HG03095 (cell line): ENCODE measurements around the gene RLIM.
"Not testable (repeated sequence)": the region's sequence is repeated elsewhere in the genome, so short reads cannot be mapped to it uniquely, and the experiment has no call there.

Source experiments
- ATAC-seq: cut with Tn5 transposase; IDR thresholded peaks from one replicate; pipeline ENCODE4 v1.9.1; 2021; ENCODE audit warnings: moderate library complexity; ENCODE audit not compliant: unreplicated experiment

The RLIM gene, protein sequence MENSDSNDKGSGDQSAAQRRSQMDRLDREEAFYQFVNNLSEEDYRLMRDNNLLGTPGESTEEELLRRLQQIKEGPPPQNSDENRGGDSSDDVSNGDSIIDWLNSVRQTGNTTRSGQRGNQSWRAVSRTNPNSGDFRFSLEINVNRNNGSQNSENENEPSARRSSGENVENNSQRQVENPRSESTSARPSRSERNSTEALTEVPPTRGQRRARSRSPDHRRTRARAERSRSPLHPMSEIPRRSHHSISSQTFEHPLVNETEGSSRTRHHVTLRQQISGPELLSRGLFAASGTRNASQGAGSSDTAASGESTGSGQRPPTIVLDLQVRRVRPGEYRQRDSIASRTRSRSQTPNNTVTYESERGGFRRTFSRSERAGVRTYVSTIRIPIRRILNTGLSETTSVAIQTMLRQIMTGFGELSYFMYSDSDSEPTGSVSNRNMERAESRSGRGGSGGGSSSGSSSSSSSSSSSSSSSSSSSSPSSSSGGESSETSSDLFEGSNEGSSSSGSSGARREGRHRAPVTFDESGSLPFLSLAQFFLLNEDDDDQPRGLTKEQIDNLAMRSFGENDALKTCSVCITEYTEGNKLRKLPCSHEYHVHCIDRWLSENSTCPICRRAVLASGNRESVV

GRCh38 chrX:74614093-74614909 lies at the start of gene RLIM:
Gene RLIM, minus strand, starts transcription at chrX:74614624. Its CDS starts 18,647 bp downstream, at chrX:74595977.
- ATAC-seq = peak; percentile 95

DNA sequence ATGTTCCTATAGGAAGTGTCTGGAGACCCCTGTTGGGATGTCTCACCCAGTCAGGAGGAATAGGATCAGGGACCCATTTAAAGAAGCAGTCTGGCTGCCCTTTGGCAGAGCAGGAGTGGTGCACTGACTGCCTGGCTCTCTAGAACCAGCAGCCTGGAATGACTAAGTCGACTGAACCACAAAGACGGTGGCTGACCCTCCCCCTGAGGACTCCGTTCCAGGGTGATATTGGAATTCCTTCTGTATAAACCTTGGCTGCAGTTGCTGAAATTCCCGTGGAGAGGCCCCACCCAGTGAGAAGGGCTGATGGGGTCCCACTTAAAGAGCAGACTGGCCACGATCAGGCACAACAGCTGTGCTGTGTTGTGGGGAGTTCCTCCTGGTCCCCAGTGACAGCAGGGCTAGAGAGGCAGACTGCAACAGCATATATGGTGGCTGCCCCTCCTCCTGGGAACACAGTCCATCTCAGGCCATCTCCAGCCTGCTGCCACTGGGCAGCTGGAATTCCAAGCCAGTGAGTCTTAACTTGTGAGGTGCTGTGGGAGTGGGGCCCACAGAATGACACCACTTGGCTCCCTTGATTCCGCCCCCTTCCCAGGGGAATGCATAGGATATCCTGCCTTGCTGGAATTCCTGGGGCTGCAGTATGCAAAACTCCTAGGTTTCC lies 41.8 kb upstream of the RLIM start:
- ATAC-seq = no peak

GRCh38 chrX:74654953-74655352 lies 40.5 kb upstream of the RLIM start:
- not testable (repeated sequence) for ATAC-seq

GRCh38 chrX:74636749-74637314 lies 22.4 kb upstream of the RLIM start:
- no peak for ATAC-seq

DNA sequence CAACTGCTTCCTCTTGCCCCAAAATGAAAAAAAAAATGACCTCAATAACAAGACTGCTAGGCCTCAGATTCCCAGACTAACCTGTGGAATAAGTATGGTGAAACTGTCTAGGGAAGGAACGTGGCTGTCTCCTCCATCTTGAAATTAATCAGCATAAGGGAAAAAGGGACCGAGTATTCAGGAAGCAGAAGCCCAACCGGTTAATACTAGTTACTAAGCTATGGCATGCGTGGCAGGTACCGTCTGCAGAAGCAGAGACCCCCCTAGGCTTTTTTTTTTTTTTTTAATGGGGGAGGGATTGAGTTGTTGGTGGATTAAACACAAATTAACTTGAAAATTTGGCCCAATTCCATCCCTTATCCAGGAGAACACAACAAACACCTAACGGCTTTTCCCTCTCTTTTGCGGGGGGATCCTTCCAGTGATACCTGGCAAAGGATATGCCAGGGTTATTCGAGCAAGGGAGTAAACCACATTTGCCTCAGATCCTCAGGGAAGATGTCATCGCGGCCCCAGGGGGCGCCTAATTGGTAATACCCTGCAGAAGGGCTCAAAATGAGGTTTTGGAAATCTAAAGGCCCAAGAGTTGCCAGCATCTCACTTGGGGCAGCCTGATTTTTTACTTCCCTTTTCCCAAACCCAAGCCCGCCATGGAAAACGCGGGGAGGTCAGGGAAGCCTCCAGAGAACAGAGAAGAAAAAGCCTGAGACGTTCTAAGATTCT lies 893 bp downstream of the RLIM start:
- no peak for ATAC-seq

GRCh38 chrX:74606799-74607198 lies 7.6 kb downstream of the RLIM start:
- ATAC-seq = no peak

DNA sequence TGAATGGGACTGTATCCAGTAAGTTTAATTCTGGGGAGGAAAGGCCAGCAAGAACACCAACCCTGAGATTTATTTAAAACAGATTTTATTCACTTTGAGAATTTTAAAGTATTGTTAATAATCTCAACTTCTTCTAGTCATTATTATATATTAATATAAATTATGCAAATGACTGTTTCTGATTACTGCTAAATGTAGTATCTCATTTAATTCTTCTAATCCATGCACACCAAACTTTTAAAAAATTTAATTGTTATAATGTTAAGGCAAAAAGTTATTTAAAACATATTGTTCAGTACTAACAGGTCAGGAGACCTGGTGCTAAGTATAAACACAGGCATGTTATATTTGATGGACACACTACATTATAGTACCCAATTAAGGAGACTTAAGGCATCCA lies 8.1 kb downstream of the RLIM start:
- no peak for ATAC-seq

DNA sequence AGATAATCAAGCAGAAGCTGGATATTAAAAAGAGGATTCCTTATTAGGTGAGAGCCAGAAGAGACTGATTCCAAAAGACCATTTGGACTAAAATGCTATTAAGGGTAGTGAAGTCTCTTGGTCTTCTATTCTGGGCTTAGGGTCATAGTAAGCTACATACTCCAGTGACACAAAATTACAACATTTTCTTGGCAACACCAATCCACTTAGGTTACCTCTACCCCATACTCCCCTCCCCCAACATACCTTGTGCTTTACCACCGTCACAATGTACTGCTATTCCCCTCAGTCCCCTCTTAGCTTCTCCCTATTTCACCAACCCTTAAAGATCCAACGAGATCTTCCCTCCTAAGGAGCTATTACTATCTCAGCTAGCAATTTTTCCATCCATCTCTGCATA lies 11.4 kb downstream of the RLIM start:
- ATAC-seq = no peak

GRCh38 chrX:74602142-74602541 lies 12.3 kb downstream of the RLIM start:
- no peak for ATAC-seq

DNA sequence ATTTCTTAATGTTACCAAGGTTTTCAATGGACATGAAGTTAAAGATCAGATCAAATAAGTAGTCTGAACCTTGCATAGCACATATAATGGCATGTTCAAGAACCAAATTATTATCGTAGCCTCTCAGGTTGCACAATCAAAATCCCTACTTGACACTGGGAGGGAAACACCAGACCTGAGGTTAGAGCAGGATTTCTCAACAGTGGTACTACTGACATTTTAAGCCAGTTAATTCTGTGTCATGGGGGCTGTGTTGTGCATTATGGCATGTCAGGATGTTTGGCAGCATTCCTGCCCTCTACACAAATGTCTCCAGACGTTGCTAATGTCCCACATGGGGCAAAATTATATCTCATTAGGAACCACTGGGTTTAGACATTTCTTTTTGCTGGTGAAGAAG lies 20.8 kb downstream of the RLIM start:
- no peak for ATAC-seq

- ATAC-seq = no peak
Measured at GRCh38 chrX:74585766-74586165, 28.7 kb downstream of the RLIM start.

- no peak for ATAC-seq
Measured at GRCh38 chrX:74579597-74580198, 34.7 kb downstream of the RLIM start.

GRCh38 chrX:74578137-74578536 lies 36.3 kb downstream of the RLIM start:
- ATAC-seq = no peak

GRCh38 chrX:74557378-74557777 lies 57.0 kb downstream of the RLIM start:
- no peak for ATAC-seq

- ATAC-seq = no peak
Measured at GRCh38 chrX:74551934-74552333, 62.5 kb downstream of the RLIM start.

- ATAC-seq = peak; percentile 91
Measured at GRCh38 chrX:74550295-74550802, 64.1 kb downstream of the RLIM start.

DNA sequence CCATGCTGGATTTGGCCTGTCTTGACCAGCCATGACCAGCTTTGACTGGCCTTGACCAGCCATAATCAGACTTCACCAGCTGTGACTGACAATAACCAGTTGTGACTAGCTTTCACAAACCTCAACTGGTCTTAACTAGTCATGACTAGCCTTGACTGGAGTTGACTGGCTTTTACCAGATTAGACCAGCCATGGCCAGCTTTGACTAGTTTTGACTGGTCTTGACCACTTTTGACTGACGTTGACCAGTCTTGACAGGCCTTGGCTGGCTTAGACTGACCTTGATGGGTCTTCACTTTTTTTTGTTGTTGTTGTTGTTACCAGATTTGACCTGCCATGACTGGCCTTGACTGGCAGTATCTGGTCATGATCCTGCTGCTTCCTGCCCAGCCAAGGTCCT lies 67.4 kb downstream of the RLIM start:
- ATAC-seq = no peak

- no peak for ATAC-seq
Measured at GRCh38 chrX:74545880-74546523, 68.4 kb downstream of the RLIM start.

DNA sequence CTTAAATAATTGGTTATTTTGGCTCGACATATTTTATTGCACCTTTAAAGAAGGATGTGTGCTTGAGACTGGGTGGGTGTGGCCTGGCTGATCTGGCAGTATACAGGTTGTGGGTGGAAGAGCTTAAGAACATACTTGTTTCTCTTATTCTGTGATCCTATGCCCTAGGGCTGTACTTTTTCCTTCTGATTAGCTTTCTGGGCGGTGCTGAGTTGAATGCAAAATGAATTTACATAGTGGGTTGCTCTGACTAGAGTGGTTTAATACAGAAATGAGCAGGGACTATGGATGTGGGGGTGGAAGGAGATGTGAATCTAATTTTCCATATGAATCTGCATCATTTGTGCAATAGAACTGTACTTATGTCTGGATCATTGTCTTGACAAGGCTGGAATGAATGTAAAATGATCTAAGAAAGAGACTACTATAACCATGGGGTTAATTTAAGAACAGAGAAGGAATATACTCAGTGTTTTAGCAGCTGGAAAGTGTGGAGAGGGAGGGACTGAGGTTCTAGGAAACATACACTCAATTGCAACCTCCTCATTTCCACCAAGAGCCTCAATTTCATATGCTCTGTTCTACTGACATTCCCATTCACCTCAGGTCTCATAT lies 73.7 kb downstream of the RLIM start:
- ATAC-seq = no peak
